Liver (tissue), 9 donors: ENCODE measurements around the gene RAB43. TPM values are rescaled to one million over a fixed set of nuclear protein-coding genes. Genes with fewer than 3 reads are reported as not detected.

ENCODE experiments used
- DNase-seq: peaks from one replicate; pipeline ENCODE4 v3.0.0-alpha.2; 2017; ENCODE audit warnings: low spot score
- H3K27ac ChIP-seq, 2 donors: one replicate each; pipeline ENCODE4 v1.7.0; 2013; ENCODE audit warnings: inconsistent platforms in 2 of 2, low read length in 2 of 2, control low read depth in 1 of 2, low read depth in 1 of 2, mild to moderate bottlenecking in 1 of 2
- H3K27me3 ChIP-seq, 4 donors: one replicate each; pipeline versions ENCODE4 v1.6.1 to v1.7.0; 2013; ENCODE audit warnings: low read length in 3 of 4, inconsistent platforms in 1 of 4, mild to moderate bottlenecking in 1 of 4, moderate library complexity in 1 of 4; ENCODE audit not compliant: control insufficient read depth in 4 of 4, insufficient read depth in 4 of 4
- H3K36me3 ChIP-seq, 4 donors: one replicate each; pipeline versions ENCODE4 v1.6.1 to v1.7.0; 2013; ENCODE audit warnings: low read length in 3 of 4, mild to moderate bottlenecking in 3 of 4, low read depth in 1 of 4, moderate library complexity in 1 of 4; ENCODE audit not compliant: control insufficient read depth in 4 of 4, insufficient read depth in 3 of 4
- H3K4me1 ChIP-seq, 4 donors: one replicate each; pipeline versions ENCODE4 v1.6.1 to v1.7.0; 2013; ENCODE audit warnings: low read length in 3 of 4, mild to moderate bottlenecking in 3 of 4, moderate library complexity in 1 of 4; ENCODE audit not compliant: control insufficient read depth in 4 of 4, insufficient read depth in 4 of 4
- H3K4me3 ChIP-seq, 3 donors: one replicate each; pipeline versions ENCODE4 v1.6.1 to v1.7.0; 2013; ENCODE audit warnings: low read length in 3 of 3, control low read depth in 1 of 3, low read depth in 1 of 3, mild to moderate bottlenecking in 1 of 3
- H3K9ac ChIP-seq, 2 donors: one replicate each; pipeline ENCODE4 v1.7.0; 2013; ENCODE audit warnings: low read length in 2 of 2, mild to moderate bottlenecking in 2 of 2, moderate library complexity in 2 of 2, control low read depth in 1 of 2, low read depth in 1 of 2
- H3K9me3 ChIP-seq, 4 donors: one replicate each; pipeline versions ENCODE4 v1.6.1 to v1.7.0; 2013; ENCODE audit warnings: low read length in 3 of 4; ENCODE audit not compliant: control insufficient read depth in 4 of 4
- EGR1 ChIP-seq, 2 donors: IDR thresholded peaks; 2 replicates each; pipeline ENCODE4 v1.6.1; 2016 to 2018; ENCODE audit warnings: antibody characterized with exemption in 2 of 2, low read depth in 2 of 2
- FOXA1 ChIP-seq: IDR thresholded peaks from 2 replicates; pipeline ENCODE4 v1.6.1; 2016; ENCODE audit warnings: antibody characterized with exemption
- FOXA2 ChIP-seq: IDR thresholded peaks from 2 replicates; pipeline ENCODE4 v1.6.1; 2016; ENCODE audit warnings: antibody characterized with exemption
- GABPA ChIP-seq, 2 donors: IDR thresholded peaks in 1 of 2; conservative IDR thresholded peaks in 1 of 2; 2 replicates each; pipeline ENCODE4 v1.6.1; 2016; ENCODE audit warnings: antibody characterized with exemption in 2 of 2, mild to moderate bottlenecking in 1 of 2, moderate library complexity in 1 of 2
- HNF4A ChIP-seq, 2 donors: conservative IDR thresholded peaks; 2 replicates each; pipeline ENCODE4 v1.6.1; 2016; ENCODE audit warnings: antibody characterized with exemption in 2 of 2, mild to moderate bottlenecking in 2 of 2
- HNF4G ChIP-seq: IDR thresholded peaks from 2 replicates; pipeline ENCODE4 v1.6.1; 2016; ENCODE audit warnings: antibody characterized with exemption
- JUND ChIP-seq, 2 donors: IDR thresholded peaks; 2 replicates each; pipeline ENCODE4 v1.6.1; 2016; ENCODE audit warnings: antibody characterized with exemption in 2 of 2
- MAX ChIP-seq: IDR thresholded peaks from 2 replicates; pipeline ENCODE4 v1.6.1; 2016; ENCODE audit warnings: antibody characterized with exemption
- NR2F2 ChIP-seq: IDR thresholded peaks from 2 replicates; pipeline ENCODE4 v1.6.1; 2016; ENCODE audit warnings: antibody characterized with exemption
- RAD21 ChIP-seq, 2 donors: IDR thresholded peaks; 2 replicates each; pipeline ENCODE4 v1.6.1; 2016; ENCODE audit warnings: antibody characterized with exemption in 2 of 2, mild to moderate bottlenecking in 2 of 2
- RXRA ChIP-seq, 2 donors: IDR thresholded peaks; 2 replicates each; pipeline ENCODE4 v1.6.1; 2017 to 2018; ENCODE audit warnings: antibody characterized with exemption in 2 of 2, mild to moderate bottlenecking in 1 of 2
- SP1 ChIP-seq: IDR thresholded peaks from 2 replicates; pipeline ENCODE4 v1.6.1; 2018; ENCODE audit warnings: antibody characterized with exemption, mild to moderate bottlenecking
- TAF1 ChIP-seq: conservative IDR thresholded peaks from 2 replicates; pipeline ENCODE4 v1.6.1; 2016; ENCODE audit warnings: antibody characterized with exemption, mild to moderate bottlenecking
- YY1 ChIP-seq: IDR thresholded peaks from 2 replicates; pipeline ENCODE4 v1.6.1; 2016; ENCODE audit warnings: antibody characterized with exemption, mild to moderate bottlenecking
- WGBS: extraction: QIAGEN DNeasy Blood & Tissue Kit; methylation state at CpG from one replicate; pipeline ENCODE4 v1.1.7; 2013; 5-methylcytosine and 5-hydroxymethylcytosine counted together
- polyA plus RNA-seq, 2 donors: library from polyadenylated mRNA; stranded (reverse) in 1 of 2; unstranded in 1 of 2; fragments of 200-250 nt in 1 of 2; fragments of >200 nt in 1 of 2; fragmentation: Nextera tagmentation in 1 of 2; extraction: Ambion mirVana in 1 of 2; gene quantifications; one replicate each; pipeline versions ENCODE4 v1.2.1 to v1.2.3, GENCODE V29; 2013 to 2015
- total RNA-seq, 2 donors: library from RNA; depleted of rRNA; stranded (reverse); fragments of >200 nt; gene quantifications; one replicate each; pipeline ENCODE4 v1.2.3, GENCODE V29; 2014
- TF ChIP-seq, protein P1 (sequence below): IDR thresholded peaks from 2 replicates; pipeline ENCODE4 v1.6.1; 2016; ENCODE audit warnings: antibody characterized with exemption
- TF ChIP-seq, protein P2 (sequence below): IDR thresholded peaks from 2 replicates; pipeline ENCODE4 v1.6.1; 2016; ENCODE audit warnings: antibody characterized with exemption
- TF ChIP-seq, protein P3 (sequence below): IDR thresholded peaks from 2 replicates; pipeline ENCODE4 v1.6.1; 2016; ENCODE audit warnings: antibody characterized with exemption, mild to moderate bottlenecking
- TF ChIP-seq, protein P4 (sequence below): fragments of 150-350 bp; IDR thresholded peaks from 2 replicates; pipeline ENCODE4 v1.5.1; 2017; ENCODE audit warnings: improper control_type of control experiment, low read depth, low read length; ENCODE audit not compliant: missing input control
- donor health status: healthy.
- donor health status: healthy.
- donor health status: healthy.
- donor health status: healthy.
- donor health status: healthy.

Gene RAB43
- total and polyA plus RNA-seq, 4 donors = 13.4 to 58.1 (median 26.5) TPM

- WGBS = 91% methylated on average over 12 of the region's 12 CpGs
- H3K9ac ChIP-seq = no peak overlapping the region
- H3K36me3 ChIP-seq = no peaks in the 10 kb centered on the region
- no peak for TF ChIP-seq RAD21 (IDR thresholded peaks at IDR 0.05)
- no peak for TF ChIP-seq NR2F2
- TF ChIP-seq TAF1 = no peak
- TF ChIP-seq, protein P1, sequence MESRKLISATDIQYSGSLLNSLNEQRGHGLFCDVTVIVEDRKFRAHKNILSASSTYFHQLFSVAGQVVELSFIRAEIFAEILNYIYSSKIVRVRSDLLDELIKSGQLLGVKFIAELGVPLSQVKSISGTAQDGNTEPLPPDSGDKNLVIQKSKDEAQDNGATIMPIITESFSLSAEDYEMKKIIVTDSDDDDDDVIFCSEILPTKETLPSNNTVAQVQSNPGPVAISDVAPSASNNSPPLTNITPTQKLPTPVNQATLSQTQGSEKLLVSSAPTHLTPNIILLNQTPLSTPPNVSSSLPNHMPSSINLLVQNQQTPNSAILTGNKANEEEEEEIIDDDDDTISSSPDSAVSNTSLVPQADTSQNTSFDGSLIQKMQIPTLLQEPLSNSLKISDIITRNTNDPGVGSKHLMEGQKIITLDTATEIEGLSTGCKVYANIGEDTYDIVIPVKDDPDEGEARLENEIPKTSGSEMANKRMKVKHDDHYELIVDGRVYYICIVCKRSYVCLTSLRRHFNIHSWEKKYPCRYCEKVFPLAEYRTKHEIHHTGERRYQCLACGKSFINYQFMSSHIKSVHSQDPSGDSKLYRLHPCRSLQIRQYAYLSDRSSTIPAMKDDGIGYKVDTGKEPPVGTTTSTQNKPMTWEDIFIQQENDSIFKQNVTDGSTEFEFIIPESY = no peak
- no peak for TF ChIP-seq RXRA (IDR thresholded peaks at IDR 0.05)
- TF ChIP-seq GABPA (IDR thresholded peaks at IDR 0.05 in 1 of 2, conservative IDR thresholded peaks at IDR 0.05 in 1 of 2) = no peak
- TF ChIP-seq FOXA1 = no peak
- TF ChIP-seq, protein P2, sequence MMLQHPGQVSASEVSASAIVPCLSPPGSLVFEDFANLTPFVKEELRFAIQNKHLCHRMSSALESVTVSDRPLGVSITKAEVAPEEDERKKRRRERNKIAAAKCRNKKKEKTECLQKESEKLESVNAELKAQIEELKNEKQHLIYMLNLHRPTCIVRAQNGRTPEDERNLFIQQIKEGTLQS = no peak
- no peak for TF ChIP-seq MAX
- no peak for TF ChIP-seq HNF4A (conservative IDR thresholded peaks at IDR 0.05)
- TF ChIP-seq, protein P3, sequence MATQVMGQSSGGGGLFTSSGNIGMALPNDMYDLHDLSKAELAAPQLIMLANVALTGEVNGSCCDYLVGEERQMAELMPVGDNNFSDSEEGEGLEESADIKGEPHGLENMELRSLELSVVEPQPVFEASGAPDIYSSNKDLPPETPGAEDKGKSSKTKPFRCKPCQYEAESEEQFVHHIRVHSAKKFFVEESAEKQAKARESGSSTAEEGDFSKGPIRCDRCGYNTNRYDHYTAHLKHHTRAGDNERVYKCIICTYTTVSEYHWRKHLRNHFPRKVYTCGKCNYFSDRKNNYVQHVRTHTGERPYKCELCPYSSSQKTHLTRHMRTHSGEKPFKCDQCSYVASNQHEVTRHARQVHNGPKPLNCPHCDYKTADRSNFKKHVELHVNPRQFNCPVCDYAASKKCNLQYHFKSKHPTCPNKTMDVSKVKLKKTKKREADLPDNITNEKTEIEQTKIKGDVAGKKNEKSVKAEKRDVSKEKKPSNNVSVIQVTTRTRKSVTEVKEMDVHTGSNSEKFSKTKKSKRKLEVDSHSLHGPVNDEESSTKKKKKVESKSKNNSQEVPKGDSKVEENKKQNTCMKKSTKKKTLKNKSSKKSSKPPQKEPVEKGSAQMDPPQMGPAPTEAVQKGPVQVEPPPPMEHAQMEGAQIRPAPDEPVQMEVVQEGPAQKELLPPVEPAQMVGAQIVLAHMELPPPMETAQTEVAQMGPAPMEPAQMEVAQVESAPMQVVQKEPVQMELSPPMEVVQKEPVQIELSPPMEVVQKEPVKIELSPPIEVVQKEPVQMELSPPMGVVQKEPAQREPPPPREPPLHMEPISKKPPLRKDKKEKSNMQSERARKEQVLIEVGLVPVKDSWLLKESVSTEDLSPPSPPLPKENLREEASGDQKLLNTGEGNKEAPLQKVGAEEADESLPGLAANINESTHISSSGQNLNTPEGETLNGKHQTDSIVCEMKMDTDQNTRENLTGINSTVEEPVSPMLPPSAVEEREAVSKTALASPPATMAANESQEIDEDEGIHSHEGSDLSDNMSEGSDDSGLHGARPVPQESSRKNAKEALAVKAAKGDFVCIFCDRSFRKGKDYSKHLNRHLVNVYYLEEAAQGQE = no peak
- TF ChIP-seq JUND (IDR thresholded peaks at IDR 0.05) = no peak
- no peak for TF ChIP-seq SP1
- no peak for TF ChIP-seq HNF4G
- TF ChIP-seq FOXA2 = no peak
- no peak for TF ChIP-seq EGR1 (IDR thresholded peaks at IDR 0.05; ENCODE audit: low read depth in 2 of 2)
- TF ChIP-seq YY1 = no peak
- H3K4me3 ChIP-seq = no peak overlapping the region
- no peaks in the 10 kb centered on the region for H3K9me3 ChIP-seq
- no peak for DNase-seq
- H3K4me1 ChIP-seq = peaks cover 7 to 22% (median 17%) of the 10 kb centered on the region in 4 donors
- no peak overlapping the region for H3K27ac ChIP-seq
- H3K27me3 ChIP-seq = no peaks in the 10 kb centered on the region
Observed at GRCh38 chr3:129050556-129051295, 70.9 kb downstream of the RAB43 start.

- Histone ChIP-seq H3K9me3 (no peaks in the 10 kb centered on the region), H3K27me3 (no peaks in the 10 kb centered on the region), H3K36me3 (no peaks in the 10 kb centered on the region), H3K27ac (no peak overlapping the region), H3K4me3 (no peak overlapping the region), H3K9ac (no peak overlapping the region), H3K4me1 (peaks cover 5 to 10% (median 8%) of the 10 kb centered on the region in 4 donors)
- no peak for DNase-seq
- 95% methylated on average over 6 of the region's 6 CpGs for WGBS
- TF ChIP-seq FOXA1 (no peak), EGR1 (IDR thresholded peaks at IDR 0.05; ENCODE audit: low read depth in 2 of 2) (no peak), YY1 (no peak), TAF1 (no peak), RAD21 (IDR thresholded peaks at IDR 0.05) (no peak), NR2F2 (no peak), HNF4G (no peak), JUND (IDR thresholded peaks at IDR 0.05) (no peak), FOXA2 (no peak)
- TF ChIP-seq, protein P3 = no peak
- TF ChIP-seq, protein P4, sequence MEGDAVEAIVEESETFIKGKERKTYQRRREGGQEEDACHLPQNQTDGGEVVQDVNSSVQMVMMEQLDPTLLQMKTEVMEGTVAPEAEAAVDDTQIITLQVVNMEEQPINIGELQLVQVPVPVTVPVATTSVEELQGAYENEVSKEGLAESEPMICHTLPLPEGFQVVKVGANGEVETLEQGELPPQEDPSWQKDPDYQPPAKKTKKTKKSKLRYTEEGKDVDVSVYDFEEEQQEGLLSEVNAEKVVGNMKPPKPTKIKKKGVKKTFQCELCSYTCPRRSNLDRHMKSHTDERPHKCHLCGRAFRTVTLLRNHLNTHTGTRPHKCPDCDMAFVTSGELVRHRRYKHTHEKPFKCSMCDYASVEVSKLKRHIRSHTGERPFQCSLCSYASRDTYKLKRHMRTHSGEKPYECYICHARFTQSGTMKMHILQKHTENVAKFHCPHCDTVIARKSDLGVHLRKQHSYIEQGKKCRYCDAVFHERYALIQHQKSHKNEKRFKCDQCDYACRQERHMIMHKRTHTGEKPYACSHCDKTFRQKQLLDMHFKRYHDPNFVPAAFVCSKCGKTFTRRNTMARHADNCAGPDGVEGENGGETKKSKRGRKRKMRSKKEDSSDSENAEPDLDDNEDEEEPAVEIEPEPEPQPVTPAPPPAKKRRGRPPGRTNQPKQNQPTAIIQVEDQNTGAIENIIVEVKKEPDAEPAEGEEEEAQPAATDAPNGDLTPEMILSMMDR = no peak
- TF ChIP-seq, protein P1 = no peak
Observed at GRCh38 chr3:129047553-129047839, 74.1 kb downstream of the RAB43 start.
